Measurements from ENCODE around the gene MFSD6L.

MFSD6L gene

GRCh38 chr17:8791248-8791909 lies 7.8 kb downstream of the MFSD6L start:
- DNase-seq: no peak

- no peak for DNase-seq
Measured at GRCh38 chr17:8789743-8790142, 9.4 kb downstream of the MFSD6L start.

DNA sequence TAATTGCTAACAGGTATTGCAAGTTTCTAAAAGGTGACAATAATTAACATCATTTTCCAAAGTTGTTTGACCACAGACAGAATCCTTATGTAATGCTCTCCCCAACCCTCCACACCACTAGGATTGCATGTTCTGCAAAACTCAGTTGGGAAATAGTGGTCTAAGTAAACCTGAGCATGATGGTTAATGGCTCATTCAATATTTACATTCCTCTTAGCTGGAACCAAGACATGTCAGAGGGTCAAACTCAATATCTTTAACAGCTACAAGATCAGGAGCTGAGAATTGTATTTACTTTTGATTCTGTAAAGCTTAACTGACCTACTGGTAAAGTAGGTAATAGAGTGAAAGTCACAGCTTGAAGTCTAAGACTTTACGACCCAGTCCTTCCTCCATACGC lies 10.2 kb downstream of the MFSD6L start:
- no peak for DNase-seq

- no peak for DNase-seq
Measured at GRCh38 chr17:8785547-8786413, 13.4 kb downstream of the MFSD6L start.

GRCh38 chr17:8782176-8782575 lies 17.0 kb downstream of the MFSD6L start:
- no peak for DNase-seq

DNA sequence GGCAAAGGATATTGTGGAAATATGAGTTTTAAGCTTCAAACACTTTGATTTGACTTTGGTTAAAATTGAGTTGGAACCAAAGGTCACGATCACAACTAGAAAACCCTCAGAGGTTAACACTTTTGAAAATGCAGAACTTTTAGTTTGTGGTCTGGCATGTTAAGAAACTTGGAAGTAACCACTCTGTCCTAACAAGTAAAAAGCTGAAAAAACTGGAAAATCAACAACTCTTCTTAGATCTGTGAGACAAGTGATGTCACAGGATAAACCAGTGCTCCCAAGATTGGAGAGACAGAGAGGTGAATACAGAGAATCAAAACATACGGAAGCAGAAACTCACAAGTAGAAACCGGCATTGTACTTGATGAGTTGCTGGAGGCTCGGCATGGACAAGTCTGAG lies 17.4 kb downstream of the MFSD6L start:
- DNase-seq: no peak

DNA sequence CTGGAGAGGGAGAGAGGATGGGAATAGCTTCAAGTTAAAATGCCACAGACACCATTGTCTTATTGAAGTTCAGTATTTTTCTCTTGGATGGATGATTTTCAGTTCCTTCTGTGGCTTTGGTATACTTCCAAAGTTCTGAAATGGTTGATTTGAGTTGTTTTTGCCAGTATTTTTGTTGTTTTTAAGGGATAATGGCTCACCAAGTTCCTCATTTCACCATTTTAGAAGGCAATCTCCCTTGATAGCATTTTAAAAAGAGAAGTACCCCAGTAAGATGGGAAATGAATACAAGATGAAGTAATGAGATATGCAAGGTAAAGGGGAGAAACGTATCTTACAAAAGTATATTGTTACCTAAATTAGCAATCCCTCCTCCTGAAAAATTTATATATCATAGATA lies 22.3 kb downstream of the MFSD6L start:
- DNase-seq: no peak

DNA sequence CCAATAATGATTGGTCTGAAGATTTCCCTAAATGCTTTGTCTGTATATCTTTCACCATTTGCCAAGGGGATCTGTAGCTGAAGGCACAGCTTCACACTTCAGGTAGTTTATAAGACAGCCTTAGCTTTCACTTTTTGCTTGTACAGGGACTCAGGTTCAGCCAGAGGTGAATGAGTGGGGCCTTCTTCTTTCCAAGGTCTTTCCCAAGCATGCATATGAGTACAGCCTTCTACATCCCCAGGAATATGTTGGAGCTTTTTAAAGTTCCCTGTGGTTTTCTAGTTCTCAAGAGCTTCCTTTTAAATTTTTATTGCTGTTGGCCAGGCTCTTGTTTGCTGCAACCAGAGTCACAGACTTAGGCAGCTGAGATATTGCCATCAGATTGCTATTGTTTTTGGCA lies 22.9 kb downstream of the MFSD6L start:
- DNase-seq: no peak

- no peak for DNase-seq
Measured at GRCh38 chr17:8766731-8767130, 32.4 kb downstream of the MFSD6L start.

GRCh38 chr17:8762012-8762411 lies 37.2 kb downstream of the MFSD6L start:
- DNase-seq: no peak

DNA sequence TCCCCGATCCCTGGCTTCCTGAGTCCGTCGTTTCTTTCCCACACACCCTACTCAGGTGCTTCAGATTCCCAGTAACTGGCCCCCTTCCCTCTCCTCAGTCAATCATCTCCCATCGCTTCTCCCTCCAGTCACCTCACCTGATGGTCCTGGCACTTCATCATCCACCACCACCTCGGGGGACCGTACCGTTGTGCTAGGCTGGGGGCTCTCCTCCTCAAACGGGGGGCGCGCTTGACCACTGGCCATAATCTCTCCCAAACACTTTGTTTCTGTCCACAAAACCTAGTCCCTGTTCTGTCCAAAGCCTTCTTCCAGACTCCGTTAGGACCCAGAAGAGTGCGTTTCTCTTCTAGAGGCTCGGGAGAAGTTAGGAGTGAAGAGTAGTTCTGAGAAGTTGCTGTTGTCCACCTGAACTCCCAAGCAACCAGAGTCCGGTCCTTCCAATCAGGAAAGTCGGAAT lies 41.0 kb downstream of the MFSD6L start, which contains the start of gene SPDYE4:
SPDYE4 (minus strand) TSS at position 410 of the 460 bp plus-strand sequence; CDS start at position 246, 164 bp downstream.
- DNase-seq: no peak

DNA sequence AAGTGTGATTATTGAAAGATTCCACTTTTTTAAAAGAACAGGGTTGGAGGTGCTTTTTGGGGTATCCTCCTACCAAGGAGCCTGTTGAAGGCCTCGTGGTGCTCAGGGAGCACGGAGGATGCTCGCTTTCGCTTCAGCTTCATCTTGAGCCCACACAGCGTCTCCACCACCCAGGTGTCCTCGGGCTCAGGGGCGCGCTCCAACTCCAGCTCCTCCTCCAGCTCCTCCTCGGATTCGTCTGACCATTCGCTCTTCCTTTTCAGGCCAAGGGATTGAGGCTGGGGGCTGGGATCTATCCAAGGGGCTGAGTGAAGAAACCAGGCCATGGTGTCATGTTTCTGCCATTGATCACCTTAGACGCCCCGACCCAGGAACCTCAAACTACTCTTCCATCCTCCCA lies 42.0 kb downstream of the MFSD6L start:
- no peak for DNase-seq

GRCh38 chr17:8755590-8756255 lies 43.4 kb downstream of the MFSD6L start:
- no peak for DNase-seq

DNA sequence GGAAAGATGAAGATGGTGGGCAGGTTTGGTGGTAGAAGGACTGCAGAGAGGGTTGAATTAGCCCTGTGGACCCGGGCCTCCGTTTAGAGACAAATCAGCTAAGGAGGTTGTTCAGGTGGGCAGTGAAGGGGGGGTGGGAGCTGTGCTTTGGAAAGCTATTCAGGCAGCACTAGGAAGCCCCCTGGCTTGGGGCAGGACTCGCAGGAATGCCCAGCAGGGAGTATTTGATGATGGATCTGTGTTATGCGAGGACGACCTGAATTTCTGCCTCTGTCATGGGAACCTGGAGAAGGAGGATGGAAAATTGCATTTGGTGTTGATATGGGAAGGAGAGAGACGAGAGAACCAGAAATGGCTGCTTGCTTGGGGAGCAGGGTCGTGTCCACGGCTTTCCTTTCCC lies 44.3 kb downstream of the MFSD6L start:
- no peak for DNase-seq

DNA sequence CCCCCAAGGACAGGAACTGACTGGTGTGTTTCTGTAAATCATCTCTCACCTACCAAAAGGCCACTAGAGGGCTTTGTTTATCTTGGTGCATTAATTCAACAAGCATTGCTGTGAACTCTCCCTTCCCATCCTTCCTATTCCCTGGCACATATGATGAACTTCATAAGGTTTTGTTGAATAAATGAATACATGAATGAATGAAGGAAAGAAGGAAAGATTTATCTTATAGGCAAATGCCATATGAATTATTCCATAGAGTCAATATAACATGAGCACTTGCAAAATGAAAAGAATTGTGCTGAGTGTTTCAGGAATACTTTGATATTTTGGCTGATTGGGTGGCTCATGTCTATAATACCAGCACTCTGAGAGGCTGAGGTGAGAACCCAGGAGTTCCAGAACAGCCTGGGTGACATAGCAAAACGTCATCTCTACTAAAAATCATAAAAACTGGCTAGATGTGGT lies 45.2 kb downstream of the MFSD6L start:
- no peak for DNase-seq

DNA sequence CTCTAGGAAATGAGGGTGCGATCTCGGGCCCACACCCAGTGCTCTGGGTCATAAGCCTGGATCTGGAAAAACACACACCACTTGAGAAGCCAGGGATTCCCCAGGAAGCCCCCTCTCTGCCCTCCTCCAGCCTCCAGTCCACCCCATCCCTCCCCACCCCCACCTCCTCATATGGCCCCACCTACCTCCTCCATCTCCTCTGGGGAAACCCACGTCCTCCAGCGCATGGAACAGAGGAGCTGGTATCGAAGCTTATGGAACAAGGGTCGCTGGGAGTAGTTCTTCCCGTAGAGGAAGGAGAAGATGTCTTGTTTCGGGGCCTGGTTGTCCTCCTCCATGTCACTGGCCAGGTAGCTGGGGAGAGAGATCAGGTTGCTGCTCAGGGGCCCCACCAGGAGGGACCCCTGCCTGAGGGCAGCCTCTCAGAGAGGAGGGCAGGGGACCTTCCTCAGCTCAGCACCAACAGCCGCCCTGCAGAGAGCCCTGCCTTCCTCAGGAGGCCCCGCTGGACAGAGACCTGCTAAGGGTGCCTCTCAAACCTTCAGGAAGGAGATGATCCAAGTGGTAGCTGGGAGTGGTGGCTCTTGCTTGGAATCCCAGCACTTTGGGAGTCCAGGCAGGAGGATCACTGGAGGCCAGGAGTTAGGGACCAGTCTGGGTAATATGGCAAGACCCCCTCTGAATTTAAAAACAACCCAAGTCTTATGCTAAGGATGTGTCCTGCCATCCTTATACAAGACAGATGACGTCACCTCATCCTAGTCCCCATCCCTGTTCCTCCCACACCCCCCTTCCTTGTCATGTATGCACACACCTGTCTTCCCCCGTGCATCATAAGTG lies 45.8 kb downstream of the MFSD6L start:
- no peak for DNase-seq

GRCh38 chr17:8749616-8750015 lies 49.5 kb downstream of the MFSD6L start:
- no peak for DNase-seq

DNA sequence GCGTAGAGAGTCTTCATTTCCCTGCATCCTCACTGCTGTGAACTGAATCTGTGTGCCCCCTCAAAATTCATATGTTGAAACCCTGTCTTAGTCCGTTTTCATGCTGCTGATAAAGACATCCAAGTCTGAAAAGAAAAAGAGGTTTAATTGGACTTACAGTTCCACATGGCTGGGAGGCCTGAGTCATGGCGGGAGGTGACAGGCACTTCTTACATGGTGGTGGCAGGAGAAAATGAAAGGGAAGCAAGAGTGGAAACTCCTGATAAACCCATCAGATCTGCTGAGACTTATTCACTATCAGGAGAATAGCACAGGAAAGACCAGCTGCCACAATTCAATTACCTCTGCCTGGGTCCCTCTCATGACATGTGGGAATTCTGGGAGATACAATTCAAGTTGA lies 51.4 kb downstream of the MFSD6L start:
- no peak for DNase-seq

All from NCI-H187 treated with DMSO at 0.1 percent for 48 hours (cell line).